Gastrocnemius medialis (tissue), 4 donors: Measurements from ENCODE around the gene MPRIP.
"Not testable (repeated sequence)": the region's sequence is repeated elsewhere in the genome, so short reads cannot be mapped to it uniquely, and the experiment has no call there.

ENCODE experiments used
- CTCF ChIP-seq, 5 experiments: fragments of 450-650 bp in 3 of 5; fragments of 200-600 bp in 2 of 5; sonication (generic) in 2 of 5; IDR thresholded peaks in 4 of 5; conservative IDR thresholded peaks in 1 of 5; 1 replicate in 4 of 5; 2 replicates in 1 of 5; pipeline ENCODE4 v1.5.1; 2016 to 2019; ENCODE audit warnings: antibody characterized with exemption in 5 of 5, mild to moderate bottlenecking in 3 of 5, moderate library complexity in 3 of 5
- POLR2A ChIP-seq, 2 donors: fragments of 450-650 bp; IDR thresholded peaks; one replicate each; pipeline ENCODE4 v1.6.1; 2017; ENCODE audit warnings: antibody characterized with exemption in 2 of 2, mild to moderate bottlenecking in 2 of 2, moderate library complexity in 2 of 2

- not testable (repeated sequence) for TF ChIP-seq POLR2A (IDR thresholded peaks at IDR 0.05); CTCF (IDR thresholded peaks at IDR 0.05 in 4 of 5, conservative IDR thresholded peaks at IDR 0.05 in 1 of 5)
Measured at GRCh38 chr17:17136221-17136620, 94.0 kb downstream of the MPRIP start.
